ENCODE data around the gene SEMA4A. TPM values are rescaled to one million over a fixed set of nuclear protein-coding genes. Genes with fewer than 3 reads are reported as not detected.
"Not testable (repeated sequence)": the region's sequence is repeated elsewhere in the genome, so short reads cannot be mapped to it uniquely, and the experiment has no call there.

The SEMA4A gene
- total RNA-seq, 2 experiments from 2014 or later = 9.4 to 10.1 TPM

DNA sequence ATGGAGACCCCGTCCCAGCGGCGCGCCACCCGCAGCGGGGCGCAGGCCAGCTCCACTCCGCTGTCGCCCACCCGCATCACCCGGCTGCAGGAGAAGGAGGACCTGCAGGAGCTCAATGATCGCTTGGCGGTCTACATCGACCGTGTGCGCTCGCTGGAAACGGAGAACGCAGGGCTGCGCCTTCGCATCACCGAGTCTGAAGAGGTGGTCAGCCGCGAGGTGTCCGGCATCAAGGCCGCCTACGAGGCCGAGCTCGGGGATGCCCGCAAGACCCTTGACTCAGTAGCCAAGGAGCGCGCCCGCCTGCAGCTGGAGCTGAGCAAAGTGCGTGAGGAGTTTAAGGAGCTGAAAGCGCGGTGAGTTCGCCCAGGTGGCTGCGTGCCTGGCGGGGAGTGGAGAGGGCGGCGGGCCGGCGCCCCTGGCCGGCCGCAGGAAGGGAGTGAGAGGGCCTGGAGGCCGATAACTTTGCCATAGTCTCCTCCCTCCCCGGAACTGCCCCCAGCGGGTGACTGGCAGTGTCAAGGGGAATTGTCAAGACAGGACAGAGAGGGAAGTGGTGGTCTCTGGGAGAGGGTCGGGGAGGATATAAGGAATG is 38.4 kb upstream of the SEMA4A start:
- Histone ChIP-seq H3K4me1 (ENCODE audit: insufficient read depth, low read length) (peaks cover 62% of the 10 kb centered on the region), H3K4me3 (ENCODE audit: low read length) (peak overlapping the region; percentile 84), H3K9me3 (ENCODE audit: control insufficient read depth in 1 of 2, insufficient read depth in 1 of 2, low read length in 2 of 2) (peaks cover 0 to 4% of the 10 kb centered on the region in 2 experiments), H3K27me3 (ENCODE audit: control insufficient read depth in 1 of 2, insufficient read depth in 2 of 2, low read length in 2 of 2) (peaks cover 24 to 28% of the 10 kb centered on the region in 2 experiments), H3K36me3 (ENCODE audit: insufficient read depth, low read length) (no peaks in the 10 kb centered on the region), H3K27ac (ENCODE audit: low read depth in 1 of 2, low read length in 2 of 2) (peak overlapping the region; percentile 50 to 56)
- TF ChIP-seq CTCF (IDR thresholded peaks at IDR 0.05) = no peak
- peak overlapping the region; percentile 99 for H3K4me3 Mint-ChIP-seq
- H3K36me3 Mint-ChIP-seq (ENCODE audit: low read depth) = peaks cover 18% of the 10 kb centered on the region
- CTCF ChIA-PET = interaction anchor here (0.9 to 10.7 kb wide), 9 partner anchors 9 to 110 kb away, joined by 3 to 101 read pairs (median 3); partner anchors contain the start of gene SLC25A44
- POLR2A ChIA-PET = interaction anchor here (0.8 to 4.2 kb wide), 7 partner anchors 8 to 613 kb away, joined by 3 to 23 read pairs (median 5); partner anchors contain the start of genes ISG20L2, METTL25B and PMF1
- intact Hi-C loops (cut with DNase I, micrococcal nuclease) = loop anchor here in 1 of 2 experiments (1.0 kb wide), 1 partner anchor 9 kb away; no protein-coding TSS in a partner anchor
- ATAC-seq (ENCODE audit: poor library complexity) = peak; percentile 1
- H3K4me1 Mint-ChIP-seq (ENCODE audit: low read depth) = peaks cover 35% of the 10 kb centered on the region
- DNase-seq = peak in 4 of 14 experiments; percentile 32 to 63 (median 52)
- H3K27me3 Mint-ChIP-seq = peaks cover 49% of the 10 kb centered on the region
- peak overlapping the region; percentile 89 for H3K27ac Mint-ChIP-seq
- H3K9me3 Mint-ChIP-seq = no peaks in the 10 kb centered on the region

- H3K36me3 Mint-ChIP-seq (ENCODE audit: low read depth) = peaks cover 18% of the 10 kb centered on the region
- ATAC-seq (ENCODE audit: poor library complexity) (no peak), DNase-seq (peak in 4 of 14 experiments; percentile 24 to 57 (median 44))
- H3K27ac ChIP-seq (ENCODE audit: low read depth in 1 of 2, low read length in 2 of 2) = peak overlapping the region; percentile 36 to 50
- peaks cover 51% of the 10 kb centered on the region for H3K27me3 Mint-ChIP-seq
- peaks cover 42% of the 10 kb centered on the region for H3K4me1 Mint-ChIP-seq (ENCODE audit: low read depth)
- no peaks in the 10 kb centered on the region for H3K36me3 ChIP-seq (ENCODE audit: insufficient read depth, low read length)
- peaks cover 70% of the 10 kb centered on the region for H3K4me1 ChIP-seq (ENCODE audit: insufficient read depth, low read length)
- peaks cover 24 to 28% of the 10 kb centered on the region in 2 experiments for H3K27me3 ChIP-seq (ENCODE audit: control insufficient read depth in 1 of 2, insufficient read depth in 2 of 2, low read length in 2 of 2)
- intact Hi-C loops (cut with DNase I, micrococcal nuclease) = no loop called here
- no peak for TF ChIP-seq CTCF (IDR thresholded peaks at IDR 0.05)
- peak overlapping the region; percentile 84 for H3K4me3 ChIP-seq (ENCODE audit: low read length)
- peaks cover 0 to 4% of the 10 kb centered on the region in 2 experiments for H3K9me3 ChIP-seq (ENCODE audit: control insufficient read depth in 1 of 2, insufficient read depth in 1 of 2, low read length in 2 of 2)
- peak overlapping the region; percentile 89 for H3K27ac Mint-ChIP-seq
- H3K4me3 Mint-ChIP-seq = peak overlapping the region; percentile 99
- POLR2A ChIA-PET = interaction anchor here (0.6 to 4.2 kb wide), 6 partner anchors 9 to 613 kb away, joined by 3 to 23 read pairs (median 10); partner anchors contain the start of genes ISG20L2, METTL25B and PMF1
- no peaks in the 10 kb centered on the region for H3K9me3 Mint-ChIP-seq
- CTCF ChIA-PET = interaction anchor here (0.9 to 10.7 kb wide), 7 partner anchors 9 to 110 kb away, joined by 3 to 101 read pairs (median 3); partner anchors contain the start of gene SLC25A44
These were observed 37.6 kb upstream of the SEMA4A start for GRCh38 chr1:156115514-156116374.

DNA sequence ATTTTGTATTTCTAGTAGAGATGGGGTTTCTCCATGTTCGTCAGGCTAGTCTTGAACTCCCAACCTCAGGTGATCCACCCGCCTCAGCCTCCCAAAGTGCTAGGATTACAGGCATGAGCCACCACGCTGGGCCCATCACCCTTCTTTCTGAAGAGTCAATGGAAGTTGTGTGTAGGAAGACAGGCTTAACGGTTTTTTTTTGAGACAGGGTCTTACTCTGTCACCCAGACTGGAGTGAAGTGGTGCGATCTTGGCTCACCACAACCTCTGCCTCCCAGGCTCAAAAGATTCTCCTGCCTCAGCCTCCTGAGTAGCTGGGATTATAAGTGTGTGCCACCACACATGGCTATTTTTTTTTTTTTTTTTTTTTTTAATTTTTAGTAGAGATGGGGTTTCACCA is 36.7 kb upstream of the SEMA4A start:
- POLR2A ChIA-PET = interaction anchor here (3.1 to 4.2 kb wide), 2 partner anchors 10 to 11 kb away, joined by 17 to 22 read pairs; no protein-coding TSS in a partner anchor

More for the DNA sequence above, 36.7 kb upstream of the SEMA4A start:
- DNase-seq; H3K27ac ChIP-seq (ENCODE audit: low read depth in 1 of 2, low read length in 2 of 2); intact Hi-C loops (cut with DNase I, micrococcal nuclease); H3K9me3 ChIP-seq (ENCODE audit: control insufficient read depth in 1 of 2, insufficient read depth in 1 of 2, low read length in 2 of 2); H3K36me3 ChIP-seq (ENCODE audit: insufficient read depth, low read length); ATAC-seq (ENCODE audit: poor library complexity); H3K9me3 Mint-ChIP-seq: not testable (repeated sequence)
- Histone ChIP-seq H3K4me1 (ENCODE audit: insufficient read depth, low read length) (peaks cover 78% of the 10 kb centered on the region), H3K4me3 (ENCODE audit: low read length) (peak overlapping the region; percentile 84), H3K27me3 (ENCODE audit: control insufficient read depth in 1 of 2, insufficient read depth in 2 of 2, low read length in 2 of 2) (peaks cover 24 to 28% of the 10 kb centered on the region in 2 experiments)
- Mint-ChIP-seq H3K27me3 (peaks cover 51% of the 10 kb centered on the region), H3K4me1 (ENCODE audit: low read depth) (peaks cover 42% of the 10 kb centered on the region), H3K4me3 (peak overlapping the region; percentile 99), H3K36me3 (ENCODE audit: low read depth) (peaks cover 18% of the 10 kb centered on the region), H3K27ac (peak overlapping the region; percentile 89)
- CTCF ChIA-PET = interaction anchor here (10.7 kb wide), 1 partner anchor 21 kb away, joined by 101 read pairs; no protein-coding TSS in a partner anchor
